GM23338 (cell line): ENCODE measurements around the gene CBLN3. TPM values are rescaled to one million over a fixed set of nuclear protein-coding genes. Genes with fewer than 3 reads are reported as not detected.

Experiments
- ATAC-seq: fragments of 200-7000 bp; cut with Tn5 transposase; 3 replicates; pipeline ENCODE4 v1.9.1; 2020
- DNase-seq: peaks from one replicate; pipeline ENCODE4 v3.0.0-alpha.2; 2015; ENCODE audit warnings: low spot score
- H2AFZ ChIP-seq: fragments of 200-600 bp; sonication (generic); 2 replicates; pipeline ENCODE4 v1.8.0; 2016; ENCODE audit warnings: antibody characterized with exemption, mild to moderate bottlenecking, moderate library complexity
- H3F3A ChIP-seq: fragments of 200-600 bp; sonication (generic); replicated peaks from 2 replicates; pipeline ENCODE4 v1.8.0; 2017; ENCODE audit warnings: antibody characterized with exemption, mixed run types, low read depth
- H3K27ac ChIP-seq: fragments of 200-600 bp; sonication (generic); 2 replicates; pipeline ENCODE4 v1.6.1; 2016; ENCODE audit warnings: low read depth
- H3K27me3 ChIP-seq: fragments of 200-600 bp; sonication (generic); 2 replicates; pipeline ENCODE4 v1.8.0; 2016; ENCODE audit warnings: mild to moderate bottlenecking, mixed run types, moderate library complexity; ENCODE audit not compliant: insufficient read depth
- H3K36me3 ChIP-seq: fragments of 200-600 bp; sonication (generic); 2 replicates; pipeline ENCODE4 v1.8.0; 2016; ENCODE audit warnings: mild to moderate bottlenecking; ENCODE audit not compliant: insufficient read depth
- H3K4me1 ChIP-seq: fragments of 200-600 bp; sonication (generic); 2 replicates; pipeline ENCODE4 v1.8.0; 2016; ENCODE audit warnings: mild to moderate bottlenecking, moderate library complexity; ENCODE audit not compliant: insufficient read depth
- H3K4me2 ChIP-seq: fragments of 200-600 bp; sonication (generic); 2 replicates; pipeline ENCODE4 v1.7.1; 2017; ENCODE audit warnings: mixed run types
- H3K4me3 ChIP-seq: fragments of 200-600 bp; sonication (generic); 2 replicates; pipeline ENCODE4 v1.6.1; 2016; ENCODE audit warnings: mixed run types
- H3K79me2 ChIP-seq: fragments of 200-600 bp; sonication (generic); replicated peaks from 2 replicates; pipeline ENCODE4 v1.8.0; 2017; ENCODE audit warnings: mild to moderate bottlenecking; ENCODE audit not compliant: insufficient read depth
- H3K9me2 ChIP-seq: fragments of 200-600 bp; sonication (generic); 2 replicates; pipeline ENCODE4 v1.8.0; 2017; ENCODE audit not compliant: insufficient read depth
- H4K20me1 ChIP-seq: fragments of 200-600 bp; sonication (generic); replicated peaks from 2 replicates; pipeline ENCODE4 v1.8.0; 2017; ENCODE audit warnings: mild to moderate bottlenecking; ENCODE audit not compliant: insufficient read depth
- H3K27ac Mint-ChIP-seq: 2 replicates; pipeline ENCODE4 v1.8.0; 2020; ENCODE audit warnings: inconsistent platforms, mild to moderate bottlenecking, moderate library complexity, mixed read lengths
- H3K27me3 Mint-ChIP-seq: 3 replicates; pipeline ENCODE4 v1.8.0; 2022; ENCODE audit warnings: low read depth, mild to moderate bottlenecking, moderate library complexity, mixed read lengths, inconsistent platforms; ENCODE audit not compliant: insufficient read depth, poor library complexity
- H3K36me3 Mint-ChIP-seq: 3 replicates; pipeline ENCODE4 v1.8.0; 2021; ENCODE audit warnings: low read depth, mild to moderate bottlenecking, inconsistent platforms, moderate library complexity, mixed read lengths
- H3K4me1 Mint-ChIP-seq: 3 replicates; pipeline ENCODE4 v1.8.0; 2020; ENCODE audit warnings: mild to moderate bottlenecking, inconsistent platforms, mixed read lengths
- H3K4me3 Mint-ChIP-seq: 3 replicates; pipeline ENCODE4 v1.8.0; 2021; ENCODE audit warnings: moderate library complexity, mild to moderate bottlenecking, inconsistent platforms, mixed read lengths
- H3K9me3 Mint-ChIP-seq: 3 replicates; pipeline ENCODE4 v1.8.0; 2020; ENCODE audit warnings: moderate library complexity, mild to moderate bottlenecking, inconsistent platforms, mixed read lengths
- CREB1 ChIP-seq: fragments of 250-450 bp; sonication (Bioruptor Pico); IDR thresholded peaks from 2 replicates; pipeline ENCODE4 v1.5.0; 2020; ENCODE audit warnings: low read depth, mild to moderate bottlenecking, moderate library complexity
- CTCF ChIP-seq, 2 experiments: fragments of 200-600 bp in 1 of 2; sonication (generic) in 1 of 2; conservative IDR thresholded peaks; 2 replicates each; pipeline versions ENCODE4 v1.5.1 to v1.6.1; 2016 to 2017; ENCODE audit warnings: antibody characterized with exemption in 2 of 2, low read depth in 2 of 2, mild to moderate bottlenecking in 2 of 2, moderate library complexity in 1 of 2
- ETS1 ChIP-seq: IDR thresholded peaks from 2 replicates; pipeline ENCODE4 v1.6.1; 2016; ENCODE audit warnings: antibody characterized with exemption
- EZH2 ChIP-seq: fragments of 200-600 bp; sonication (generic); IDR thresholded peaks from one replicate; pipeline ENCODE4 v1.8.0; 2017; ENCODE audit warnings: antibody characterized with exemption, mild to moderate bottlenecking, low read depth; ENCODE audit not compliant: unreplicated experiment
- EZH2phosphoT487 ChIP-seq: fragments of 200-600 bp; sonication (generic); IDR thresholded peaks from one replicate; pipeline ENCODE4 v1.8.1; 2018; ENCODE audit warnings: antibody characterized with exemption; ENCODE audit not compliant: unreplicated experiment
- JUNB ChIP-seq: IDR thresholded peaks from one replicate; pipeline ENCODE4 v1.6.1; 2016; ENCODE audit warnings: antibody characterized with exemption; ENCODE audit not compliant: unreplicated experiment
- NANOG ChIP-seq: IDR thresholded peaks from 2 replicates; pipeline ENCODE4 v1.6.1; 2016; ENCODE audit warnings: antibody characterized with exemption, borderline replicate concordance
- POLR2AphosphoS5 ChIP-seq: IDR thresholded peaks from 2 replicates; pipeline ENCODE4 v1.6.1; 2016; ENCODE audit warnings: antibody characterized with exemption, low read depth
- REST ChIP-seq: IDR thresholded peaks from one replicate; pipeline ENCODE4 v1.6.1; 2018; ENCODE audit warnings: antibody characterized with exemption; ENCODE audit not compliant: unreplicated experiment
- ZNF114 ChIP-seq: fragments of 250-450 bp; sonication (Bioruptor Pico); IDR thresholded peaks from 2 replicates; pipeline ENCODE4 v1.5.0; 2020; ENCODE audit warnings: mild to moderate bottlenecking, moderate library complexity
- ZNF331 ChIP-seq: fragments of 250-450 bp; sonication (Bioruptor Pico); IDR thresholded peaks from 2 replicates; pipeline ENCODE4 v1.5.0; 2020; ENCODE audit warnings: low read depth, mild to moderate bottlenecking, moderate library complexity
- polyA plus RNA-seq: library from polyadenylated mRNA; unstranded; fragments of >200 nt; fragmentation: Nextera tagmentation; extraction: Ambion mirVana; gene quantifications from 2 replicates; pipeline ENCODE4 v1.2.1, GENCODE V29; 2016
- total RNA-seq: library from RNA; depleted of rRNA; stranded (reverse); fragments of >200 nt; shearing (Covaris generic); gene quantifications from 2 replicates; pipeline ENCODE4 v1.2.3, GENCODE V29; 2014

CBLN3 gene
- total and polyA plus RNA-seq, 2 experiments from 2014 or later = 0.07 to 0.19 TPM

GRCh38 chr14:24438223-24439097 lies 9.0 kb upstream of the CBLN3 start (continued):
- TF ChIP-seq CTCF (conservative IDR thresholded peaks at IDR 0.05; ENCODE audit: low read depth in 2 of 2) (no peak), EZH2 (no peak), ETS1 (no peak), JUNB (no peak), EZH2phosphoT487 (no peak), POLR2AphosphoS5 (no peak), CREB1 (CRISPR knock-in tag) (no peak), REST (no peak), ZNF114 (CRISPR knock-in tag) (no peak), NANOG (no peak)

- H3K27ac ChIP-seq = no peak overlapping the region
- H3K9me2 ChIP-seq = no peaks in the 10 kb centered on the region
- H4K20me1 ChIP-seq = no peaks in the 10 kb centered on the region; the same call in 1 of the 2 replicates
- Mint-ChIP-seq H3K4me3 (no peak overlapping the region), H3K9me3 (no peaks in the 10 kb centered on the region), H3K27ac (no peak overlapping the region), H3K4me1 (peaks cover 9% of the 10 kb centered on the region; the same call in 2 of the 3 replicates), H3K27me3 (peaks cover 13% of the 10 kb centered on the region), H3K36me3 (peaks cover 43% of the 10 kb centered on the region)
- peaks cover 7% of the 10 kb centered on the region; the same call in 1 of the 2 replicates for H3F3A ChIP-seq
- H3K27me3 ChIP-seq = no peaks in the 10 kb centered on the region
- no peak overlapping the region for H2AFZ ChIP-seq
- peaks cover 10% of the 10 kb centered on the region; the same call in 1 of the 2 replicates for H3K79me2 ChIP-seq
- H3K4me1 ChIP-seq = peaks cover 8% of the 10 kb centered on the region
- ATAC-seq = no peak
- no peak overlapping the region for H3K4me2 ChIP-seq
- peaks cover 7% of the 10 kb centered on the region; the same call in 1 of the 2 replicates for H3K36me3 ChIP-seq
- DNase-seq = no peak
- H3K4me3 ChIP-seq = no peak overlapping the region
- no peak for TF ChIP-seq EZH2
- no peak for TF ChIP-seq ZNF114 (CRISPR knock-in tag)
- no peak for TF ChIP-seq ZNF331 (CRISPR knock-in tag)
- no peak for TF ChIP-seq CREB1 (CRISPR knock-in tag)
Observed at GRCh38 chr14:24437736-24438067, 8.2 kb upstream of the CBLN3 start.
